Hepatocyte (in vitro differentiated cells): Measurements from ENCODE around the gene UTP4. TPM values are rescaled to one million over a fixed set of nuclear protein-coding genes. Genes with fewer than 3 reads are reported as not detected.

Experiments used
- DNase-seq: peaks from one replicate; pipeline ENCODE4 v3.0.0-alpha.2; 2016; ENCODE audit warnings: low spot score
- H2AFZ ChIP-seq: fragments of 200-600 bp; sonication (generic); 2 replicates; pipeline ENCODE4 v1.6.0; 2016; ENCODE audit warnings: antibody characterized with exemption, mild to moderate bottlenecking
- H3K27ac ChIP-seq: fragments of 200-600 bp; sonication (generic); 2 replicates; pipeline ENCODE4 v1.5.1; 2016; ENCODE audit warnings: mild to moderate bottlenecking
- H3K27me3 ChIP-seq: fragments of 200-600 bp; sonication (generic); 2 replicates; pipeline ENCODE4 v1.6.1; 2016
- H3K36me3 ChIP-seq: fragments of 200-600 bp; sonication (generic); replicated peaks from 2 replicates; pipeline ENCODE4 v1.5.1; 2016; ENCODE audit warnings: low read depth; ENCODE audit not compliant: insufficient read depth
- H3K4me1 ChIP-seq: fragments of 200-600 bp; sonication (generic); 2 replicates; pipeline ENCODE4 v1.5.1; 2016; ENCODE audit warnings: mild to moderate bottlenecking, moderate library complexity; ENCODE audit not compliant: insufficient read depth
- H3K4me2 ChIP-seq: fragments of 200-600 bp; sonication (generic); 2 replicates; pipeline ENCODE4 v1.6.0; 2016
- H3K4me3 ChIP-seq: fragments of 200-600 bp; sonication (generic); 2 replicates; pipeline ENCODE4 v1.5.1; 2016; ENCODE audit warnings: mild to moderate bottlenecking
- H3K79me2 ChIP-seq: fragments of 200-600 bp; sonication (generic); 2 replicates; pipeline ENCODE4 v1.6.0; 2017; ENCODE audit warnings: mild to moderate bottlenecking
- H3K9me2 ChIP-seq: fragments of 200-600 bp; sonication (generic); replicated peaks from 2 replicates; pipeline ENCODE4 v1.6.0; 2017; ENCODE audit warnings: mild to moderate bottlenecking; ENCODE audit not compliant: insufficient read depth
- H3K9me3 ChIP-seq: fragments of 200-600 bp; sonication (generic); 2 replicates; pipeline ENCODE4 v1.5.1; 2016; ENCODE audit warnings: low read depth, mild to moderate bottlenecking
- H4K20me1 ChIP-seq: fragments of 200-600 bp; sonication (generic); 2 replicates; pipeline ENCODE4 v1.6.0; 2016; ENCODE audit warnings: mild to moderate bottlenecking; ENCODE audit not compliant: insufficient read depth, poor library complexity, severe bottlenecking
- EZH2 ChIP-seq: fragments of 200-600 bp; sonication (generic); IDR thresholded peaks from 2 replicates; pipeline ENCODE4 v1.6.1; 2016; ENCODE audit warnings: antibody characterized with exemption, mild to moderate bottlenecking, borderline replicate concordance
- EZH2phosphoT487 ChIP-seq: fragments of 200-600 bp; sonication (generic); IDR thresholded peaks from one replicate; pipeline ENCODE4 v1.6.1; 2018; ENCODE audit warnings: antibody characterized with exemption, mild to moderate bottlenecking, low read depth, moderate library complexity; ENCODE audit not compliant: unreplicated experiment, severe bottlenecking
- WGBS: methylation state at CpG from one replicate; pipeline ENCODE4 v1.1.6; 2016; ENCODE audit warnings: low lambda C conversion rate; ENCODE audit errors: missing lambda C conversion rate; 5-methylcytosine and 5-hydroxymethylcytosine counted together
- polyA plus RNA-seq: library from polyadenylated mRNA; unstranded; fragments of >200 nt; fragmentation: Nextera tagmentation; extraction: Ambion mirVana; gene quantifications from 2 replicates; pipeline ENCODE4 v1.2.1, GENCODE V29; 2016
- total RNA-seq: library from RNA; depleted of rRNA; stranded (reverse); fragments of >200 nt; gene quantifications from 2 replicates; pipeline ENCODE4 v1.2.3, GENCODE V29; 2014
- TF ChIP-seq, protein P1 (sequence below): fragments of 200-600 bp; sonication (generic); IDR thresholded peaks from 2 replicates; pipeline ENCODE4 v1.5.1; 2016; ENCODE audit warnings: antibody characterized with exemption, mild to moderate bottlenecking; ENCODE audit not compliant: poor library complexity

The UTP4 gene
- total and polyA plus RNA-seq, 2 experiments from 2014 or later = 12.7 to 41.4 TPM

DNA sequence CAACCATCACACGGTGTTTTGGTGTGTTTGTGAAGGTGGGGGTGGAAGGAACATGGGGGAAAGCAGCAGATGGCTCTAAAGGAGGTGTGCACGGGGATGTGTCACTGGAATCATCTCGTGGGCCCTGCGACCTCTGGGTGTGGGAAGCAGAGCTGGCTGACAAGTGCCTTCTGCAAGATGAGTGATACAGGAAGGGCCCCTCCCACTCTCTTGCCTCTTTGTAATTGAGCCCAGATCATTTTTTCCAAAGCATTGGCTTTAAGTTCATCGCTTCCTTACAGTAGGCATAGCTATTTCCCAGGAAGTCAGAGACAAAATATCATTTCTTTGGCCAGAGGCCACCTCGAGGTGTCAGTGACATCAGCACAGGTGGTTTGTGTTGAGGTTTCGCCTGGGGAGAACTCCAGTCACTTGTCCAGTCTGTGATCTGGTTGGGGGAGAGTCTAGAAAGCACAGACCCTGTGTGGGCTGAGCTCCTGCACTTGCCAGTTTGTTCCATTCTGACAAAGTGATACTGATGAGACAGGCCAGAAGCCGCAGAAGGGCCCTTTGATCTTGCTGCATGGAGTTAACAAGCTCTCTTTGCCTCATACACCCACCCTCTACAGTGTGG is 33.9 kb downstream of the UTP4 start:
- TF ChIP-seq EZH2phosphoT487 = no peak
- TF ChIP-seq, protein P1, sequence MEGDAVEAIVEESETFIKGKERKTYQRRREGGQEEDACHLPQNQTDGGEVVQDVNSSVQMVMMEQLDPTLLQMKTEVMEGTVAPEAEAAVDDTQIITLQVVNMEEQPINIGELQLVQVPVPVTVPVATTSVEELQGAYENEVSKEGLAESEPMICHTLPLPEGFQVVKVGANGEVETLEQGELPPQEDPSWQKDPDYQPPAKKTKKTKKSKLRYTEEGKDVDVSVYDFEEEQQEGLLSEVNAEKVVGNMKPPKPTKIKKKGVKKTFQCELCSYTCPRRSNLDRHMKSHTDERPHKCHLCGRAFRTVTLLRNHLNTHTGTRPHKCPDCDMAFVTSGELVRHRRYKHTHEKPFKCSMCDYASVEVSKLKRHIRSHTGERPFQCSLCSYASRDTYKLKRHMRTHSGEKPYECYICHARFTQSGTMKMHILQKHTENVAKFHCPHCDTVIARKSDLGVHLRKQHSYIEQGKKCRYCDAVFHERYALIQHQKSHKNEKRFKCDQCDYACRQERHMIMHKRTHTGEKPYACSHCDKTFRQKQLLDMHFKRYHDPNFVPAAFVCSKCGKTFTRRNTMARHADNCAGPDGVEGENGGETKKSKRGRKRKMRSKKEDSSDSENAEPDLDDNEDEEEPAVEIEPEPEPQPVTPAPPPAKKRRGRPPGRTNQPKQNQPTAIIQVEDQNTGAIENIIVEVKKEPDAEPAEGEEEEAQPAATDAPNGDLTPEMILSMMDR = no peak
- TF ChIP-seq EZH2 = no peak
- H3K36me3 ChIP-seq = no peaks in the 10 kb centered on the region
- no peak overlapping the region for H3K27ac ChIP-seq
- H3K9me2 ChIP-seq = no peaks in the 10 kb centered on the region
- H3K79me2 ChIP-seq = no peaks in the 10 kb centered on the region
- no peaks in the 10 kb centered on the region for H3K4me1 ChIP-seq
- H3K4me3 ChIP-seq = no peak overlapping the region
- no peaks in the 10 kb centered on the region for H3K27me3 ChIP-seq
- no peak overlapping the region for H2AFZ ChIP-seq
- 53% methylated on average over 8 of the region's 8 CpGs for WGBS
- no peak overlapping the region for H3K4me2 ChIP-seq
- H3K9me3 ChIP-seq = no peaks in the 10 kb centered on the region
- no peak for DNase-seq
- no peaks in the 10 kb centered on the region for H4K20me1 ChIP-seq

DNA sequence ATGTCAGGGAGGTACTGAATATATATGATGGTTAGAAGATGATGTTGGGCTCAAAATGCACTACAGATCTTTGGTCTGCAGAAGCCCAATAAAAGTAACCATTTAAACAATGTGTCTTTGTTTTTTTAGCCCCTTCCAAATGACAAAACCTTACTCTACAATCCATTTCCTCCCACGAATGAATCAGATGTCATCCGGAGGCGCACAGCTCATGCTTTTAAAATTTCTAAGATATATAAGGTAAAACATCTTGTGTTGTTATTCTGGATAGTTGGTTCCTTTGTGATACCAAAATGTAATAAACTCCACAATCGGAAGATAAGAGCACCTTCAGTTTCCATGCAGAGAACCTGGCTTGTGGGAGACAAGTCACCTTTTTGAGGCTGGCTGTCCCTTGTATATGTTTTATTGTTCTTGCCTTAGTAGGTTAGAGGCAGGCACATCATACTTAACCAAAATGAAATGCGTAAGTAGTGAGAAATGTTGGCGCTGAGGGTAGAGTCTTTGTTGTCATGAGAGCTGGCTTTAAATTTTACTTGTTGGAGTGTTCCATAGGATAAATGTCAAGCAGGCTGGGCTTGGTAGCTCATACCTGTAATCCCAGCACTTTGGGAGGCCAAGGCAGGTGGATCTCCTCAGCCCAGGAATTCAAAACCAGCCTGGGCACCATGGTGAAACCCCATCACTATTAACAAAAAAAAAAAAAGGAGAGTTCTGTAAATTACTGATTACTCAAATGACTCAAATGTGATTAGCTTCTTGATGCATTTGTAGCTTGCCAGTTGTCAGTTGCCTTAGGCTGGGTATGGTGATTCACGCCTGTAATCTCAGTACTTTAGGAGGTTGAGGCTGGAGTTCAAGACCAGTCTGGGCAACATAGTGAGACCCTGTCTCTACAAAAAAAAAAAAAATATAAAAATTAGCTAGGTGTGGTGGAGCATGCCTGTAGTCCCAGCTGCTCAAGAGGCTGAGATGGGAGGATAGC is 34.8 kb downstream of the UTP4 start:
- H3K4me1 ChIP-seq = no peaks in the 10 kb centered on the region
- no peak for TF ChIP-seq EZH2phosphoT487
- TF ChIP-seq EZH2 = no peak
- TF ChIP-seq, protein P1 = no peak
- DNase-seq = no peak
- no peak overlapping the region for H2AFZ ChIP-seq
- no peak overlapping the region for H3K4me3 ChIP-seq
- no peak overlapping the region for H3K4me2 ChIP-seq
- H3K27ac ChIP-seq = no peak overlapping the region
- H3K36me3 ChIP-seq = no peaks in the 10 kb centered on the region
- 74% methylated on average over 7 of the region's 7 CpGs for WGBS
- no peaks in the 10 kb centered on the region for H3K27me3 ChIP-seq
- no peaks in the 10 kb centered on the region for H3K79me2 ChIP-seq
- no peaks in the 10 kb centered on the region for H3K9me3 ChIP-seq
- H3K9me2 ChIP-seq = no peaks in the 10 kb centered on the region
- H4K20me1 ChIP-seq = no peaks in the 10 kb centered on the region

DNA sequence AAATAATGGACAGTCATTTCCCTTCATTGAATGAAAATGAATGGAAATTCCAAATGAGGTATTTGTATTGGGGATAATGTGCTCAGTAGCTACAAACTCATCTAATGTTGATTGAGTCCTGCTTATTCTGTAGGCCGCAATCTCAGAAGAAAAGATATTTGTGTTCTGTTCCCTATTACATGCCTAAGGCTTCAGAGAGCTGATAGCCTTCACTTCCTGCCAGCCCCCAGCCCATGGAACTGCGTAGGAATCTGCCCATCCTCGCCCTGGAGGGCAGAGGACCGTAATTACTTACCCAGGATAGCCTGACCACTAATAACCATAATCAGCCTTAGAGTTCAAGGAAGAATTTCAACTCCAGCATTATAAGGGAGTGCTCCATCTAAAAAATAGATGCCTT is 36.6 kb downstream of the UTP4 start:
- H3K27ac ChIP-seq = no peak overlapping the region
- no peaks in the 10 kb centered on the region for H3K9me3 ChIP-seq
- 97% methylated on average over 4 of the region's 4 CpGs for WGBS
- H3K27me3 ChIP-seq = no peaks in the 10 kb centered on the region
- H3K79me2 ChIP-seq = no peaks in the 10 kb centered on the region
- no peaks in the 10 kb centered on the region for H4K20me1 ChIP-seq
- no peak overlapping the region for H2AFZ ChIP-seq
- no peak for DNase-seq
- H3K9me2 ChIP-seq = no peaks in the 10 kb centered on the region
- TF ChIP-seq, protein P1 = no peak
- TF ChIP-seq EZH2 = no peak
- TF ChIP-seq EZH2phosphoT487 = no peak
- no peak overlapping the region for H3K4me2 ChIP-seq
- no peak overlapping the region for H3K4me3 ChIP-seq
- H3K4me1 ChIP-seq = no peaks in the 10 kb centered on the region
- H3K36me3 ChIP-seq = no peaks in the 10 kb centered on the region
